Measurements from ENCODE around the gene SNIP1.

DNA sequence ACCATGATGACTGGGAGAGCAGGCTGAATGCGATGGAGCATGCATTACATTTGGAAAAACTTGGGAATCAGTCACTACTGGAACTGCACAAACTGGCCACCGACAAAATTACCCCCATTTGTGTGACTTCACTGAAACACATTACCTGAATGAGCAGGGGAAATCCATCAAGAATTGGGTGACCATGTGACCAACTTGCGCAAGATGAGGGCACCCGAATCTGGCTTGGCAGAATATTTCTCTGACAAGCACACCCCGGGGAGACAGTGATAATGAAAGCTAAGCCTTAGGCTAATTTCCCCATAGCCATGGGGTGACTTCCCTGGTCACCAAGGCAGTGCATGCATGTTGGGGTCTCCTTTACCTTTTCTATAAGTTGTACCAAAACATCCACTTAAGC is 9.1 kb downstream of the SNIP1 start:
- TF ChIP-seq, protein P1, sequence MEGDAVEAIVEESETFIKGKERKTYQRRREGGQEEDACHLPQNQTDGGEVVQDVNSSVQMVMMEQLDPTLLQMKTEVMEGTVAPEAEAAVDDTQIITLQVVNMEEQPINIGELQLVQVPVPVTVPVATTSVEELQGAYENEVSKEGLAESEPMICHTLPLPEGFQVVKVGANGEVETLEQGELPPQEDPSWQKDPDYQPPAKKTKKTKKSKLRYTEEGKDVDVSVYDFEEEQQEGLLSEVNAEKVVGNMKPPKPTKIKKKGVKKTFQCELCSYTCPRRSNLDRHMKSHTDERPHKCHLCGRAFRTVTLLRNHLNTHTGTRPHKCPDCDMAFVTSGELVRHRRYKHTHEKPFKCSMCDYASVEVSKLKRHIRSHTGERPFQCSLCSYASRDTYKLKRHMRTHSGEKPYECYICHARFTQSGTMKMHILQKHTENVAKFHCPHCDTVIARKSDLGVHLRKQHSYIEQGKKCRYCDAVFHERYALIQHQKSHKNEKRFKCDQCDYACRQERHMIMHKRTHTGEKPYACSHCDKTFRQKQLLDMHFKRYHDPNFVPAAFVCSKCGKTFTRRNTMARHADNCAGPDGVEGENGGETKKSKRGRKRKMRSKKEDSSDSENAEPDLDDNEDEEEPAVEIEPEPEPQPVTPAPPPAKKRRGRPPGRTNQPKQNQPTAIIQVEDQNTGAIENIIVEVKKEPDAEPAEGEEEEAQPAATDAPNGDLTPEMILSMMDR (conservative IDR thresholded peaks at IDR 0.05; ENCODE audit: low read depth in 2 of 2) = no peak
- no peak for TF ChIP-seq POLR2AphosphoS5 (IDR thresholded peaks at IDR 0.05; ENCODE audit: low read depth)
- TF ChIP-seq EZH2 (IDR thresholded peaks at IDR 0.05; ENCODE audit: low read depth, unreplicated experiment) = no peak
- TF ChIP-seq, protein P2, sequence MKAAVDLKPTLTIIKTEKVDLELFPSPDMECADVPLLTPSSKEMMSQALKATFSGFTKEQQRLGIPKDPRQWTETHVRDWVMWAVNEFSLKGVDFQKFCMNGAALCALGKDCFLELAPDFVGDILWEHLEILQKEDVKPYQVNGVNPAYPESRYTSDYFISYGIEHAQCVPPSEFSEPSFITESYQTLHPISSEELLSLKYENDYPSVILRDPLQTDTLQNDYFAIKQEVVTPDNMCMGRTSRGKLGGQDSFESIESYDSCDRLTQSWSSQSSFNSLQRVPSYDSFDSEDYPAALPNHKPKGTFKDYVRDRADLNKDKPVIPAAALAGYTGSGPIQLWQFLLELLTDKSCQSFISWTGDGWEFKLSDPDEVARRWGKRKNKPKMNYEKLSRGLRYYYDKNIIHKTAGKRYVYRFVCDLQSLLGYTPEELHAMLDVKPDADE (IDR thresholded peaks at IDR 0.05) = no peak
- TF ChIP-seq ZNF331 (CRISPR knock-in tag; IDR thresholded peaks at IDR 0.05; ENCODE audit: low read depth) = no peak
- TF ChIP-seq EZH2phosphoT487 (IDR thresholded peaks at IDR 0.05; ENCODE audit: unreplicated experiment) = no peak

All from GM23338 (cell line).